GM12801 (cell line): ENCODE measurements around the gene DDX39B.

Experiments
- TF ChIP-seq, protein P1 (sequence below): IDR thresholded peaks from one replicate; pipeline ENCODE4 v1.5.1; 2011; ENCODE audit warnings: control low read depth; ENCODE audit not compliant: insufficient read length; ENCODE audit errors: extremely low read depth

The DDX39B gene

DNA sequence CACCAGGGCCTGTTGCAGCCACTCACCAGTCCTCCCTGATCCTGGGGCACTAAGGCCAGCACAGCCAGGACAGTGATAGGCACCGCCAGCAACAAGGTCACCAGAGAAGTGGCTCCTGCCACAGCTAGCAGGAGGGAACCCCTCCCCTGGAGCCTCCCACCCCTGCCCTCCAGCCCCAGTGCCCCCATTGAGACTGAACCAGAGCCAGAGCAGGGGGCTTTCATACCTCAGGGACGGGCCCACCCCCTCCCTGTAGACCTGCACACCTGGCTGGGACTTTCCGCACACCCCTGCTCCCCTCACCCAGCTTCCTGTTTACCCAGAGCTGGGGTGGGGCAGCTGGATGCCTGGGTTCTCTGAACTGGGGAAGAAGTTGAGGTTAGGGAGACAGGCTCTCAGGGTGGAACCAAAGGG is 40.4 kb upstream of the DDX39B start, which contains the start of gene LTB:
Gene LTB, minus strand, starts transcription at position 195 of the 414 bp plus-strand sequence. Its CDS starts 7 bp downstream, at position 188.
- TF ChIP-seq, protein P1, sequence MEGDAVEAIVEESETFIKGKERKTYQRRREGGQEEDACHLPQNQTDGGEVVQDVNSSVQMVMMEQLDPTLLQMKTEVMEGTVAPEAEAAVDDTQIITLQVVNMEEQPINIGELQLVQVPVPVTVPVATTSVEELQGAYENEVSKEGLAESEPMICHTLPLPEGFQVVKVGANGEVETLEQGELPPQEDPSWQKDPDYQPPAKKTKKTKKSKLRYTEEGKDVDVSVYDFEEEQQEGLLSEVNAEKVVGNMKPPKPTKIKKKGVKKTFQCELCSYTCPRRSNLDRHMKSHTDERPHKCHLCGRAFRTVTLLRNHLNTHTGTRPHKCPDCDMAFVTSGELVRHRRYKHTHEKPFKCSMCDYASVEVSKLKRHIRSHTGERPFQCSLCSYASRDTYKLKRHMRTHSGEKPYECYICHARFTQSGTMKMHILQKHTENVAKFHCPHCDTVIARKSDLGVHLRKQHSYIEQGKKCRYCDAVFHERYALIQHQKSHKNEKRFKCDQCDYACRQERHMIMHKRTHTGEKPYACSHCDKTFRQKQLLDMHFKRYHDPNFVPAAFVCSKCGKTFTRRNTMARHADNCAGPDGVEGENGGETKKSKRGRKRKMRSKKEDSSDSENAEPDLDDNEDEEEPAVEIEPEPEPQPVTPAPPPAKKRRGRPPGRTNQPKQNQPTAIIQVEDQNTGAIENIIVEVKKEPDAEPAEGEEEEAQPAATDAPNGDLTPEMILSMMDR, result no peak

DNA sequence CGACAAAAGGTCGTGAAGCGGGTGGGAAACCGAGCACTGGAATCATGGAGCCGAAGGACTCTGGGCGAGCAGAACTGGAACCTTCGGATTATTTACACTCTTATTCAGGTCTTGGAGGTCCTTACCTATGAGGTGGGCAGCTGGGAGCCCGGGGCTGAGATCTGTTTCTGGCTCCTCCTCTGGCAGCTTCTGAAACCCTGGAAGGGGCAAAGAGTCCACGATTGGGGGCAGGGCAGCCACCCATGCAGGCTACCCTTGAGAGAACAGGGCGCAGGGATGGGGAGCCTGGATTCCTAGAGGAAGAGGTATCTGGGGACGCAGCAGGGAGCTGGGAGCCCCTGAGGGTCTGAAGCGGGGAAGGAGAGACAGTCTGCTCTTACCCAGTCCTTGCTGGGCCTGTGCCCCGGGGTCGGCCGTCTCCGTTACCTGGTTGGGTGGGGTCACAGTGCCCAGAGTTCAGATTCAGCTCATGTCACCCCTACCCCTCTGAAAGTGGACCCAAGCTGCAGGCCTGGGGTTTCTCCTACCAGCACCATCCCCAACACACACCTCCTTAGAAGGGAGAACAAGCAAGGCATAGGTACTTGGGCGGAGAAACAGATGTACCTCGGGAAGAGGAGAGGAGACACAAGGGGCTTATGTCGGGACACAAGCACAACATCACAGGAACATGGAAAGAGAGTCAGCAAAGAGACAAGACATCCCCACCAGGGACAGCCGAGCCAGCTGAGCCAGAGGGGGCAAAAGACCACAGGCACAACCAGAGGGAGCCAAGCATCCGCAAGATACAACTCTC is 39.8 kb upstream of the DDX39B start:
- TF ChIP-seq, protein P1, result no peak

DNA sequence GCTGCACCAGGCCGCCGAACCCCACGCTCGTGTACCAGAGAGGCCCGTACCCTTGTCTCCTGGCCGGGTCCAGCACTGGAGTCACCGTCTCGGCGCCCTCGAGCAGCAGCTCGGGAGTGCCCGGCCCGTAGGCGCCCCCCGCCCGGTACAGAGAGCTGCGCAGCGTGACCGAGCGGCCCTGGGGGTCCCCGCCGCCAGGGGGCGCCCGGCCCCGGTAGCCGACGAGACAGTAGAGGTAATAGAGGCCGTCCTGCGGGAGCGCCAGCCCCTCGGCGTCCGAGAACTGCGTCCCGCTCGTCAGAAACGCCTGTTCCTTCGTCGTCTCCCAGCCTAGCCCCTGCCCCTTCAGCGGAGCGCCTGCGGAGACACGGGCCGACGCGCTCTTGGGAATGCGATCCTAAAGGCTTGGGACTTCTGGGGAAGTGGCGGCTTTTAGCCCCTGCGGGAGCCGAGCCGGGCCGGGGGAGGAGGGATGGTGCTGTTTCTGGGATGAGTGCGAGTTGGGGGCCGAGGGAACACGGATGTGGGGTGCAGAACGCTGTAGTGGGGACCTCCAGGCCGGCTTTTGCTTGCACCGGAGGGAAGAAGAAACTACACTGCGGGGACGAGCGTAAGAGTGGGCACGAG is 39.1 kb upstream of the DDX39B start:
- TF ChIP-seq, protein P1, result no peak

DNA sequence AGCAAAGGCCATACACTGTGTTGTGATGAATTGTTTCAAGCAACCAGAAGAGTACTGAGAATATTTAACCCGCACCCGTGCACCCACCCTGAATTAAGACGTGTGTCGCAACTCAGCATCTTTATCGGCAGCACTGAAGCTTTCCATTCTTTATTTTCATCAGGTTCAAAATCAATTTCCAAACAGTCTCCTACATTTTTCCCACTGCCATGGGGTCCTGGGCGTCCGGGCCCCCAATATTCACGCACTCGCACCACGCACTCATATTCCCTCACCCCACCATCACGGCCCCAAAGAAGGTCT is 38.6 kb upstream of the DDX39B start:
- TF ChIP-seq, protein P1, result no peak

DNA sequence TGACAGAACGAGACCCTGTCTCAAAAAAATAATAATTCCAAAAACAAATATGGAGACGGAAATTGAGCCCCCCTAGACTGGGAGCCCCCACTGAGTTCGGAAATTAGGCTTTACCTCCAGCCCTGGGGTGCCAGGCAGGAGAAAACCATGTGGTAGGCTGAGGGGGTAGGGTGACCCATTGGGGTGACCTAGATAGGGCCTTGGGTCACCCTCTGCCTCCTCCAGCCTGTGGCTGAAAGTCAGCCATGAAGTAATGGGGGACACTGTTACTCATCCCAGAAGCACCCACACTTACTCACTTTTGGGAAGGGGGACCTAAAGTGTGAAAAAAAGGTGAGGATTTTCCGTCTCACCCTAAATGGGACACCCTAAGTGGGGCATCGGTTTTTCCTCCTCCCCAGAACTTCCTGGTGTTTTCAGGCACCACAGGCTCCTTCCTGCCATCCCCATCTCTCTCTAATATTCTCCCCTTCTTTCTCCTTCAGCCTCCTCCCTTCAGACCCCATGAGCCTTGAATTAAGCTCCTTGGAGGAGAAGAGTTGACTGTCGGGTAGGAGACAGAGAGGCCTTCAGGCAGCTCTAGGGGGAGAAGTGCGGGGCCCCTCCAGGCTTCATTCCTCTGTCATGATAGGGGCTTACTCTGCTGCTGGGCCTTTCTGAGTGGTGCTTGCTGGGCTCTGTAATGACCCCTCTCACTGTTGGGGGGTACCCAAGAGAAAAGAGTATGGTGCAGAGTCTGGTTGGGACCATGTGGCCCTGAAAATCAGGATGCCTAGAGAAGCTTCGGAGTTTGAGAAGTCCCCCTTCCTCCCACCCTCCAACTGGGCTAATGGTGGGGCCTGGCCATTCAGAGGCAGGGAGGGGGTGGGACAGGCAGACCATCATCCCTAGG is 38.0 kb upstream of the DDX39B start:
- TF ChIP-seq, protein P1, result no peak

DNA sequence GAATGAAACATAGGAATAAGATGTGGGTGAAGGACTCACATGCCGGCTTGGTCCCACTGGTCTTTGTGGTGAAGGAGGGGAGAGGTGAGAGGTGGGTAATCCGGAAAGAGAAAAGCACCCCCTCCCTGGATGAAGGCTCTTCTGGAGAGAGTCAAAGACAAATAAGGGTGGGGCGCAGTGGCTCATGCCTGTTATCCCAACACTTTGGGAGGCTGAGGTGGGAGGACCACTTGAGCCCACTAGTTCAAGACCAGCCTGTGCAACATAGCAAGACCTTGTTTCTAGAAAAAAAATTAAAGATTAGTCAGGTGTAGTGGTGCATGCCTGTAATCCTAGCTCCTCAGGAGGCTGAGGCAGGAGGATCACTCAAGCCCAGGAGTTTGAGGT is 37.3 kb upstream of the DDX39B start:
- TF ChIP-seq, protein P1, result no peak
